ENCODE results near the gene SPATA20.

The SPATA20 gene

DNA sequence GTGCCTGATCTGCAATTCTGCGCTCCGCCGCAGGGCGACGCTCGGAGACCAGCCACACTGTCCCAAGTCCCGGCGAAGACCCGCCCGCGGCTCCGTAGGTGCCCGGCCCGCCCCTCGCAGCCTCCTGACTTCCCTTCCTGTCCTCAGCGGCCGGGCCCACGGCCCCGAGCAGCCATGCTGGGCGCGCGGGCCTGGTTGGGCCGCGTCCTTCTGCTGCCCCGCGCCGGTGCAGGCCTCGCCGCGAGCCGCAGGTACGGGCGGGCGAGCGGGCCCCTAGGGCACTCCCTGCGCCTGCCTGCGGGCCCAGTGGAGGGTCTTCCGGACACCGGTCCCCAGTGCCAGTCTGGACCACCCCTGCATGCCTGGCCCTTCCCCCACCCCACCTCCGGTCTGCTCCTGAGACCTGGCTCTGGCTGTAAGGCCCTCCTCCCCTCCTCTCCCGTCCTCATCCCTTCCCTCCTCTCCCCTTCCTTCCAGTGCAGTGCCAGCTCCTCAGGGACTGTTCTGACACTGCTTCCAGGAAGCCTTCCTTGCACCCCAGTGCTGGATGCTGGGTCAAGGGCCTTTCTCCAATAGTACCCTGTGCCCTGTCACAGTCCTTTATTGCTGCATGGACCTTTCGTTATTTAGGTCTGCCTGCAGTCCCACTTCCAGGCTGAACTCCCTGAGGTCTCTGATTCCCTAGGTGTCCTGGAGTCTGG lies at the start of gene SPATA20:
Gene SPATA20, plus strand, starts transcription at position 140 of the 701 bp plus-strand sequence. Its CDS starts 35 bp downstream, at position 175.
- peak; percentile 71 for DNase-seq (ENCODE audit: low read depth, low spot score)

DNA sequence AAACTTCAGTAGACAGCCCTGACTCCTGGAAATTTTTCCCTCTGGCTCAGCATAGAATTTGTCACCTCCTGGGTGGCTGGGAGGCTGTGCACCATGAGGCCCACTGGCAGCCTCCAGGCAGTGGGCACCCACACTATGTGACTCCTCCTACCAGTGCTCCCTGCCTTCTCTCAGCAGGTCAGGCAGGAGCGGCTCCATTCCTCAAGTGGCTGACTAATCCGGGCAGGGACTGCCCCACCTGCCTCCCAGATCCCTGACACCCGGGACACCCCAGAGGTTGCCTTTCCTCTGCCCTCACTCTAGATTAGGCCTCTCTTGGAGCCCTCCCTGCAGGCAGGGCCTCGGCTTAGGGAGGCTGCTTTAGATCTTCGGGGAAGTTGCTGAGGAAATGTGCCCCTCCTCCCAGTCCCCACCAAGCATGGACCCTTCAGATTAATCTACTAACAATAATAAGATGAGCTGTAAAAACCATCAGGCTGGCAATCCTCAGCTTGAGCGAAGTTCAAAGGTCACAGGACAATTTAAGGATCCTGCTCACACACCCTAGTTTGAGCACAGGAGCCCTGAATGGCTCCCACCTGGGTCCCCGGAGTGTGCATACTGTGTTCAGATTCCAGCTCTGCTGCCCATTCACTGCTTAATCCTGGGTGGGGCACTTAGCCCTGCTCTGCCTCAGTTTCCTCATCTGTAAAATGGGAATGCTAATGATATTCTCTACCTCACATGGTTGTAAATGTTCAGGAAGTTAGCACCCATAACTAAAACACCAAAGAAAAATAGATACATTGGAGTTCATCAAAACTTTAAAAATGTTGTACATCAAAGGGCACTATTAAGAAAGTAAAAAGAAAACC lies 48.7 kb upstream of the SPATA20 start:
- no peak for DNase-seq (ENCODE audit: low read depth, low spot score)

DNA sequence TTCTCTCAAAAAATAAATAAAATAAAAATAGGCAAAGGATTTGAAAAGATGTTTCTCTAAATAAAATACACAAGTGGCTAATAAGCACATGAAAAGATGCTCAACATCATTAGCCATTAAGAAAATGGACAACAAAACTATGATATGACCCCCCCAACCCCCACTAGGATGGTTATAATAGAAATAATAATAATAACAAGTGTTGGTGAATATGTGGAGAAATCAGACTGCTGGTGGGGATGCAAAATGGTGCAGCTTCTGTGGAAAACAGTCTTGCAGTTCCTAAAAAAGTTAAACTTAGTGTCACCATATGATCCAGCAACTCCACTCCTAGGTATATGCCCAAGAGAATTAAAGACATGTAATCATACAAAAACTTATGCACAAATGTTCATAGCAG lies 47.7 kb upstream of the SPATA20 start:
- DNase-seq (ENCODE audit: low read depth, low spot score): no peak

DNA sequence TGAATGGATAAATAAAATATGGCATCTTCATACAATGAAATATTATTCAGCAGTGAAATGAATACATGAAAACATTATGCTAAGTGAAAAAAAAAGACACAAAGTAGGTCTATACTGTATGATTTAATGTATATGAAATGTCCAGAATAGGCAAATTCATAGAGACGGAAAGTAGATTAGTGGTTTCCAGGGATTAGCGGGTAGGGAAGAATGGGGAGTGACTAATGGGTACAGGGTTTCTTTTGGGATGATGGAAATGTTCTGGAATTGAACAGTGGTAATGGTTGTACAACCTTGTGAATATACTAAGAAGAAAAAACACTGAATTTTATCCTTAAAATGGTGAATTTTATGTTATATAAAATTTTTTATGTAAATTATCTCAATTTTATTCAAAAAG lies 47.3 kb upstream of the SPATA20 start:
- no peak for DNase-seq (ENCODE audit: low read depth, low spot score)

DNA sequence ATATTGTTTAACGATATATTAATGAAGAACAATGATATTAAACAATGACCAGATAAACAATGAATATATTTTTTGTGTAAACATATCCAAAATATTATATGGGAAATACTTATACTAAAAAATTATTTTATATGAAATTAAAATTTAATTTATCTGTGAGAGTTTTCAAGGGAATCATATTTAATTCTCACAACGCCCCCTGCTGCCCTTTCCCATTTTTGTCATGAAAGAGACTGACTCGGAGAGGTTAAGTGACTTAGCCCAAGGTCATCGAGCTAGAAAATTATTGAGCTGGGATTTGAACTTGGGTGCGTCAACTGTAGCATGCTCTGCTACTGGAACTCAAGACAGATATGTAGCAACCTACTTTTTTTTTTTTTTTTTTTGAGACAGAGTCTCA lies 45.9 kb upstream of the SPATA20 start:
- DNase-seq (ENCODE audit: low read depth, low spot score): no peak

DNA sequence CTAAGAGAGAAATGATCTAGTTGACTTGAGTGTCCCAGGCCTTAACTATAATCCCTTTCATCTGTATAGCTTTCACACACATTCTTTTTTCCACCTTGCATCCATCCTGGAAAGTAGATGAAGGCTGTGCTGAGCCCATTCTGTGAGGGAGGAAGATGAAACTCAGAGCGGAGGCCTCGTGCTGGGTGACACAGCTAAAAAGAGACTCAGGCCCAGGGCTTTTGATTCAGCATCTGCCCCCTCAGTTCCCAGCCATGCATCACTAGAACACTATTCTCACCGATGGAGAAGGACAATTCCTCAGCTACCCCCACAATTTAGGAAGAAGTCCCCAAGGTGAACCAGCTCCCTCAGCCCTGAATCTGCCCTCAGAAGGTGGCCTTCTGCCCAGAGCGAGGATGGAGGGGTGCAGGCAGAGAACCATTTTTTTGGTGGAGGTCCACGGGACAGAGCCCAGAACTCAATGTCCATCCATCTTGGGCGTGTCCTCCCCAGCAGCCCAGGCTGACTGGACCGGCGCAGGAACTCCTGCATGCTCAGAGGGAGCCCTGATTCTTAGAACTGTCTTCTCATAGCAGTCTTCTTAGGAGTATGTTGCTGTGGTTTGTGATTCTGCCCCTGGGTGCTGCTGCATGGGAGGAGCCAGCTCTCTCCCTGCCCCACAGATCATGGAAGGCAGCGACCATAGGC lies 44.5 kb upstream of the SPATA20 start:
- no peak for DNase-seq (ENCODE audit: low read depth, low spot score)

DNA sequence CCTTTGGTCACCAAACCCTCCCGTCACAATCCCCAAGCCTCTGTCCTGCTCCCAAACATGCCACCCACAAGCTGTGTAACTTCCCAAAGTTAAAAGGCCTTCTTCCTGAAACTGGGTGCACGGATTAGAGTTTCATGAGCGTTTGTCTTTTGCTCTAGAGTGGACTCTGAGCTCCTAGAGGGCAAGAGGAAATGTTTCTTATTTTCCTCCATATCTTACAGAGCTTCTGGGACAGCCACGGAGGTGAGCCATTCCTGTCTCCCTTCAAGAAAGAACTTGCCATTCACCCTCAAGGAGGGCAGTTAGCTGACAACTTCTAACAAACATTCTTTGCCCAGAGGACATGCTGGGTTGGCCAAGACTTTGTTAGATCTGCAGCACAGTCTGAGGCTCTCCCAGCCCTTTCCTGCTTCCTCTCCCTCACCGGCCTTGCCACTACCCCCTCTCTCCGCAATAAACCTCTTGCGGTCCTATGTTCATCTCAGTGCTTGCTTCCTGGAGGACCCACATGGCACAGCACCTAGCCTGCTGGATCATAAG lies 41.3 kb upstream of the SPATA20 start:
- no peak for DNase-seq (ENCODE audit: low read depth, low spot score)

DNA sequence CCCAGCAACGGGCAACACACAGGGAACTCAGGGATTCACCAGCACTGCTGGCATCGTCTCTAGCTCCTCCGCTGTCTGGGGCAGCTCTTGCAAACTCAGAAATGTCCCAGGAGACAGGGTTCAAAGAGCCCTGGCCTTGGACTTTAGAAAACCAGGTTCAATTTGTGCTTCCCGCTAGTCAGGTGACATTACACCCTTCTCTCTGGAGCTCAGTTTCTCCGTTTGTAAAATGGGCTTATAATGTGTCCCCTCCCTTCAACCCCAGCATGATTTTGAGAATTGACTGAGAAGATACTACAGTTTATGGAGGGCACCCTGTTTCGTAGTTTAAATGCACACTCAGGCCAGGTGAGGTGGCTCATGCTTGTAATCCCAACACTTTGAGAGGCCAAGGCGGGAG lies 40.7 kb upstream of the SPATA20 start:
- DNase-seq (ENCODE audit: low read depth, low spot score): no peak

DNA sequence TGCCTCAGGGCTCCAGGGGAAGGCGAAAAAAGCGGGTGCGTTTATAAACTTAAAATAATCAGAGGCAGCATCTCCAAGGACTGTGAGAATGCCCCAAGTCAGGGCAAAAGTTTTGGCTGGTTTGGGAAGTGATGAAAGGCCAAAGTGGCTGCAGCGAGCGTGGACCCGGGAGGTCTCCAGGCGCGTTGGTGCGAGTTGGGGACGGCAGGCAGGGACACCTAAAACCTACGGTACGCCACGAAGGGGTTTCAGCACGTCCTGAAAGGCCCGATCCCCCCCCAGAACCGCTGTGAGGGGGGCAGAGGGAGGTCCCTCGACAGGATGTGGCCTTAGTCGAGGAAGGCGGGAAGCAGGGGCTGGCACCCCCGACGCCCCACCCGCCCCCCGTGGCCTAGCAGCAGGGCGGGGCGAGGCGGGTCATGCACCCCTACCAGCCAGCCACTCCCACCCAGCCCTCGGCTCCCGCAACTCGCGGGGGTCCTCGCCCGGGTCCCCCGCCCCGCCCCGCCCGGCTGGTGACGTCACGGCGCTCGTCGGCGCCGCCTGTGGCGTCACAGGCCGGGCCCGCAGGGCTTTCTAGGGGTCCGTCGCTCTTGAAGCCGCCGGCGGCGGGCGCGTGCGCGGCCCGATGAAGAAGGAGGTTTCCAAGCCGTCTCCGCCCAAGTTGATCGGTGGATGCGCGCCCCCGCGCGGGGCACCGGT lies 39.0 kb upstream of the SPATA20 start, which contains the start of gene MYCBPAP:
Gene MYCBPAP, plus strand, starts transcription at position 569 of the 702 bp plus-strand sequence. CDS start 236 bp downstream, outside the sequence.
- peak; percentile 29 for DNase-seq (ENCODE audit: low read depth, low spot score)

DNA sequence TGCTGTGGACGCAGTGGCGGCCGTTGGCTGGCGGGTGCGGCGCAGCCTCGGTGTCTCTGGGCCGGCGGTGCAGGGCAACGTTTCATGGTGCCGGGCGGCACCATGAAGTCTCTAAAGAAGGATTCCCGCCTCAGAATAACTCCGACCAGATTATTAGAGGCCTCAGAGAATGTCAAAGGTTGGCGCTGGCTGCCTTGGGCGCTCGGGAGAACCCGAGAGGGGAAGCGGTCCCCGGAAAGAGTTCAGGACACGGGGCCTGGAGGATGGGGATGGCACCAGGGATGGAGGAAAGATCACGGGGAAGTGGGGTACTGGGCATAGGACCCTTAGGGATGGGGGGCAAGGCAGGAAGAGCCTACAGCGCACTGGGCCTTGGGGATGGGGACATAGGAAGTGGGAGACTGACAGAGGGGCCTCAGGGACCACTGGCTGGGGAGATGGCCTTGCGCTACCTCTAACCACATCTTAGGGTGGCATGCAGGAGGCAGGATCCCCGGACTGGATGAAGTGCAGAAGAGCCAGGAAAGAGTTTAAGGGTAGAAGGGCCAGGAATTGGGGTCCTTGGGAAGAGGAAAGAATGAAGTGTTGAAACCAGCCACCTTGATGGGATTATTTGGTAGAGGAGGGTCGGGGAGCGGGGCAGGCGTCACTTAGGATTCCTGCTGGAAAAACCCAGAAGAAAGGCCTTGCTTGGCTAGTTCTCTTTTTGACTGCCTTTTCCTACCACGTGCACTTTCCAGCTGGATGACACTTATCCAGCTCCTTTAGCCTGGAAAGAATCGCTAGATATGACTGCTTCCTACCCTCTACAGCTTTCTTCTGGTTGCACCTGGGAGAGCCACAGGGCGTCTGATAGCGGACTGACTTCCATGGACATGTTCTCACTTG lies 38.2 kb upstream of the SPATA20 start:
- DNase-seq (ENCODE audit: low read depth, low spot score): no peak

DNA sequence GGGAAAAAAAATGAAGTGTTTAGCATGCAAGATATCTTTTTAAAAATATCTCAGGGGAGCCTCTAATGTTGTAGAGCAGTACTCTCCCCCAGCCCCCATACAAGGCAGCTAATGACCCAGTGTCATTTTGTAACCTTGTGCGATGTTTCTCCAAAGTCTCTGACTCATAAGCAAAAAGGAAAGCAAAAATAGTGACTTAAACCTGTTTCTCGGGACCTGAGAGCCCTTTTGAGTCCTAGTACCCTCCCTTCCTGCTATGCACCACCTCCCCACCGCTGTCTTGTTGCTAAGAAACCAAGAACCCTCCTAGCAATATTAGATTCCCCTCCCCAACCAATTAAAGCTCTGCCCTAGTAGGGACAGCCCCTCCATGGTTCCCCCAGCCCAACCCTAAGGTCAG lies 35.9 kb upstream of the SPATA20 start:
- DNase-seq (ENCODE audit: low read depth, low spot score): no peak

DNA sequence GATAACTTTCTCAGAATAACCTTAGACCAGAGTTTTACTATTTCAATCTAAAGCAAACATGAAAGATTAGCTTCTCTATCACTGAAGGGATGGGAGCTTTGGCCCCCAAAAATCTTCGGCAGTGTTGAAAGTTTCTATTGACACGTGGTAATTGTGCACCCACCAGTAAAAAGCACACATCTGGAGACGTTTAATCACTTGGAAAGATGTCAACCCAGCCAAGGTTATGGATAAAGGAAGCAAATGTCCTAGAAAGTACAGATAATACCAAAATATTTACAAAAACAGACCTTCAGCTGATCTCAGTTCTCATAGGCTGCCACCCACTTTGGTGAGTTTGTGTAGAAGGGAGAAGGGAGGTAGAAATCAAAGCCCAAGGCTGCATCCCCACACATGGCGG lies 33.5 kb upstream of the SPATA20 start:
- DNase-seq (ENCODE audit: low read depth, low spot score): no peak

DNA sequence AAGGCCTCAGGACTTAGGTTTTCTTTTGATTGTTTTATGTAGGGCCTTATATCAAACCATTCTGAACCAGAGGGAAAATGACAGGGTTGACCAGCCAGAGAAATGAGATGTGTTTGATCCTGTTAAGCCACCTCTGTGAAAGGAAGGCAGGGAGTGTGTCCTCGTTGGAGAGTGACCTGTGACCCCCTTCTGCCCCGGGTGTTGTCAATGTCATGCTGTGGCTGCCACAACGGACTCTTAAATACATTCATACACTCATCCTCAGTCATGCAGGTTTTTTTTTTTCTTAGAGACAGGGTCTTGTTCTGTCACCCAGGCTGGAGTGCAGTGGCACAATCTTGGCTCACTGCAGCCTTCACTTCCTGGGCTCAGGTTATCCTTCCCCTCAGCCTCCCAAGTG lies 32.6 kb upstream of the SPATA20 start:
- no peak for DNase-seq (ENCODE audit: low read depth, low spot score)

DNA sequence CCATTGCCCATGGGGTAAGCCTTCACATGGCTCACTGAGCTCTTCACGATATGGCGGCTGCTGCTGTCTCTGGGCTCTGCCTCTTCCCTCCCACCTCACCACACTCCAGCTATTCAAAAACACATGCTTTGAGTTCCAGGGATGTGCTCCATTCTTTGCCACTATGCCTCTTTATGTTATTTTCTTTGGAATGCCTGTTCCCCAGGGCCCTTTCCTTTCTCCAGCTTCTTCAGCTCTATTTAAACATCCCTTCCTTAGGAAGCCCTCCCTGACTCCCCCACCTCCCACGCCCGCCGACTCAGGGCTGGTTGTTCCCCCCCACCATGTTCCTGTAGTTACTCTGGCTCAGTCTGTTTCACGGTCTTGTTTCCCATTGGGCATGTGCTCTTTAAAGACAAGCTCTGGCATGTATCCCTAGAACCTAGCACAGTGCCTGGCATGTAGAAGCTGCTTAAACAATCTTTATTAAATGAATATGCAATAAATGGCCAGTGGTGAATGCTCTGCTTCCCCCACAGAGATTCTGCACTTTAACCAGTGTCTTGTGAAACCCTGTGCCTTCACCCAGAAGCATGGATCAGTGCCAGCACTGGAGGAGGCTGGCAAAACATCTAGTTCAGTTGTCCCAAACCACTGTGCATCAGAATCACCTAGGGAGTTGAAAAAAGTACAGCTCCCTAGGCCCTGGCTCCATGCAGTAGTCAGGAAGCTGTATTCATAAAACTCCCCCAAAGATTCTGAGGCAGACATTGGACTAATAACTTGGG lies 31.9 kb upstream of the SPATA20 start:
- DNase-seq (ENCODE audit: low read depth, low spot score): peak; percentile 55

DNA sequence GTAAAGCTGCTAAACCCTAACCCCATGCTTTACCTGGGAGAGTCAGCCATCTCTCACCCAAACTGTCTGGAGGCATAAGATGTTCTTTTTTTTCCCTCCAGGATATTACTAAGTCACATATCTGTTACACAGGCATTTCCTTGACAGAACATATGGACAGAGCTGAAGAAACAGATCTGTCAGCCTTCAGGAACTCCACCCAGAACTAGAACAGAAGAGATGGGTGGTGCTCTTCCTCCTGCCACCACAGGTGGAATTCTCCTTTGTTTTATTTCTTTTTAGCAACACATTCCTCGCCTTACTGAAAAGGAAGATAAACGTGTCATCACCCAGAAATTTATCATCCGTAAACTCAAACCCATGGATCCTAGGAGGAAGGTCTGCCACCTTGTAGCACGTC lies 30.0 kb upstream of the SPATA20 start:
- DNase-seq (ENCODE audit: low read depth, low spot score): no peak

DNA sequence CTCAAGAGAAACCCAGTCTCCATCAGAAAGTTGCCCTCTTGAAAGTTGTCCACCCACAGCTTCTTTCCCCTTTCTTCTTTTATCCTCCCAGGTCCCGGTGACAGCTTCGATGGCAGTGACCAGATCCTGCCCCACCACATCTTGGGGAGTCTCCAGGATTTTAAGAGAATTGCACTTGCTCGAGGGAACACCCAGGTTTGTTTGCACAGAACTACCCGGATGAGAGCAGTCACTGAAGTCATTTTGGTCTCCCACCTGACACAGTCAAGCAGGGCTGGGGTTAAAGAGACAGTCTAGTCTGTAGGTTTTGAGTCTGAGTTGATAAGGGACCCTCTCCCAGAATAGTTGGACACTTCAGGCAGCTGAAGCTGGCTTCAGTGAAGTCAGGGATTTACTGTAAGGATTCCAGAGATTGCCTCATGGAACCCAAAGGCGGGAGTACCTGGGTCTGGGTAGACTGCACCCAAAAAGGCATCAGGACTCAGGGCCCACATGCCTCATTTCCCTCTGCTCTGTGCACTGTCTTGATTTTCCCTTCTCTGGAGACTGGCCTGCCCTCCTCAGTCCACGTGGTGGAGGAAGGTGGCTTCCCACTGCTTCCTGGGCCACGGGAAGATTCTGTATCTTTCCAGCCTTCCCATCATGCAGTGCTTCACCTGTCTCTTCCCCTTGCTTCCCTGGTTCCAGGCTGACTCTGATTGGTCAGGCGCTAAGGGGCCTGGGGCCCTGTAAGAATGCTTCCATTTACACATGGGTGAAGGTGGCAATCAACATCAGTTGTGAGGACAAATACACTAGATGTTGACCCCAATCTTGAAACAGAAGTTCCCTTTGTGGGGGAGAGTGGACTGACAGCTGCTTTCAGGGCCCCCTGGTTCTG lies 29.2 kb upstream of the SPATA20 start:
- DNase-seq (ENCODE audit: low read depth, low spot score): no peak

DNA sequence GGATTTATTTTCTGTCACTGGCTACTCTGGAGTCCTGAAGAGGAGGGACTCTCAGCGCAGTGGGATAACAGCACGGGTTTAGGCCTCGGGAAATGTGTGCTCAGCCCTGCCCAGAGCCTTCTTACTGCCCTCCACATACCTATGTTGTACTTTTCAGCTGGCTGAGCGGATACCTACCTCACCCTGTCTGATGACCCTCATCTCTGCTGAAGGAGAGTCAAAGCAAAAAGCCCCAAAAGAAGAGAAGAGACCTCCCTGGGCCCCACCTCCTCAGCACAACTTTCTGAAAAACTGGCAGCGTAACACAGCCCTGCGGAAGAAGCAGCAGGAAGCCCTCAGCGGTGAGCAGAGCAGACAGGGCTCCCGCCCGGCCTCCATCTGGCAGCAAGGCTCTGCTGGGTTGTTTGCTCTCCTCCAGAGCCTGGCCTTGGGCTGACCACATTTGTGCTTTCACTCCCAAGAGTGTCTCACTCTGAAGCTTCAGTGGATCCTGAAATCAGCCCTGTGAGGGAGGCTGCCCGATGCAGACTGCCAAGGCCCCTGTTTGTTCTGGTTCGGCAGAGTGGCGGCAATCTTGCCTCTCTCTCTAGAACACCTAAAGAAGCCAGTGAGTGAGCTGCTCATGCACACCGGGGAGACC lies 28.5 kb upstream of the SPATA20 start:
- DNase-seq (ENCODE audit: low read depth, low spot score): peak; percentile 36
